ENCODE data around the gene TXNRD1. TPM values are rescaled to one million over a fixed set of nuclear protein-coding genes. Genes with fewer than 3 reads are reported as not detected.

Gene TXNRD1
- total and polyA plus RNA-seq, 11 donors, result 26.6 to 384 (median 90.8) TPM

DNA sequence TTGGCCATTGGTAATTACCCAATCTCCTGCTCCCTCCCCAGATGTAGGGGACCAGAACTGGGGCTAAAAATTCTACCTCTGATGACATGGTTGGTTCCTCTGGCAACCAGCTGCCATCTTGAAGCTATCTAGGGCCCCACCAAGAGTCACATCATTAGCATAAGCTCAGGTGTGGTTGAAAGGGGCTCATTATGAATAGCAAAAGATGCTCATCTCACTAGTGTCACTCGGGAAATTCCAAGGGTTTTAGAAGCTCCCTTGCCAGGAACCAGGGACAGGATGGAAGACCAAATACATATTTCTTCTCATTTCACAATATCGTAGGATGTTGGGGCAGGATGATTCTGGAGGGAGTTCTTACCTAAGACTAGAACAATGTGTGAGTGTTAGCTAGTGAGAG is 126.6 kb downstream of the TXNRD1 start:
- no peak for ATAC-seq
- 90 to 98% (median 95%) methylated on average over 2 of the region's 2 CpGs for WGBS, 4 donors

GRCh38 chr12:104342635-104343249 is 127.2 kb downstream of the TXNRD1 start:
- intact Hi-C loops (cut with DNase I), result loop anchor here in 1 of 10 donors (5.0 kb wide), 1 partner anchor 35 kb away; no protein-coding TSS in a partner anchor
- Histone ChIP-seq H3K36me3 (peaks cover 0 to 96% (median 83%) of the 10 kb centered on the region in 9 donors), H3K27me3 (no peaks in the 10 kb centered on the region), H3K27ac (no peak overlapping the region), H3K9me3 (no peaks in the 10 kb centered on the region), H3K4me1 (peaks cover 0 to 35% (median 8%) of the 10 kb centered on the region in 12 donors), H3K4me3 (no peak overlapping the region)
- TF ChIP-seq POLR2A (IDR thresholded peaks at IDR 0.05) (no peak), CTCF (IDR thresholded peaks at IDR 0.05) (no peak)
- WGBS, 4 donors, result 85 to 90% (median 86%) methylated on average over 12 of the region's 12 CpGs
- ATAC-seq, result no peak
- DNase-seq, result no peak

More for the DNA sequence above, 126.6 kb downstream of the TXNRD1 start:
- H3K27me3 ChIP-seq, result no peaks in the 10 kb centered on the region
- intact Hi-C loops (cut with DNase I), result loop anchor here in 1 of 10 donors (5.0 kb wide), 1 partner anchor 35 kb away; no protein-coding TSS in a partner anchor
- no peaks in the 10 kb centered on the region for H3K9me3 ChIP-seq
- H3K4me3 ChIP-seq, result no peak overlapping the region
- H3K27ac ChIP-seq, result no peak overlapping the region
- peaks cover 0 to 96% (median 83%) of the 10 kb centered on the region in 9 donors for H3K36me3 ChIP-seq
- TF ChIP-seq CTCF (IDR thresholded peaks at IDR 0.05) (no peak), POLR2A (IDR thresholded peaks at IDR 0.05) (no peak)
- peaks cover 0 to 35% (median 8%) of the 10 kb centered on the region in 12 donors for H3K4me1 ChIP-seq
- no peak for DNase-seq

DNA sequence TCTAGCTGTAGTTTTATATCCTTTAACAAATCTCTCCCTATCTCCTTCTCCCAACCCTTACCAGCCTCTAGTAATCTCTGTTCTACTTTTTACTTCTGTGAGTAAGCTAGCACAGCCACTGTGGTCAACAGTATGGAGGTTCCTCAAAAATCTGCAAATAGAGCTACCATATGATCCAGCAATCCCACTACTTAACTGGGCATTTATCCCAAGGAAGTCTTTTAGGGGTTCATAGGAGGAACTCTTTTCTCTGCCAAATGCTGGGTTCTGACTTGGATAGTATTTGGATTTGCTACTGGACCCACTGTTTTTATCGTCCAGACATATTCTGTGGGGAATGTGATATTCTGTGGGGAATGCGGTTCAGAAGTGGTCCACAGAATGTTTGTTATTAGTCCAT is 129.1 kb downstream of the TXNRD1 start:
- ATAC-seq (no peak), DNase-seq (no peak)
- H3K27me3 ChIP-seq, result no peaks in the 10 kb centered on the region
- peaks cover 0 to 96% (median 84%) of the 10 kb centered on the region in 9 donors for H3K36me3 ChIP-seq
- intact Hi-C loops (cut with DNase I), result loop anchor here in 1 of 10 donors (5.0 kb wide), 1 partner anchor 37 kb away; no protein-coding TSS in a partner anchor
- H3K27ac ChIP-seq, result no peak overlapping the region
- WGBS, 4 donors, result 83 to 91% (median 88%) methylated on average over 2 of the region's 2 CpGs
- TF ChIP-seq POLR2A (IDR thresholded peaks at IDR 0.05), result no peak
- TF ChIP-seq CTCF (IDR thresholded peaks at IDR 0.05), result no peak
- H3K9me3 ChIP-seq, result no peaks in the 10 kb centered on the region
- peaks cover 0 to 32% (median 8%) of the 10 kb centered on the region in 12 donors for H3K4me1 ChIP-seq
- no peak overlapping the region for H3K4me3 ChIP-seq

DNA sequence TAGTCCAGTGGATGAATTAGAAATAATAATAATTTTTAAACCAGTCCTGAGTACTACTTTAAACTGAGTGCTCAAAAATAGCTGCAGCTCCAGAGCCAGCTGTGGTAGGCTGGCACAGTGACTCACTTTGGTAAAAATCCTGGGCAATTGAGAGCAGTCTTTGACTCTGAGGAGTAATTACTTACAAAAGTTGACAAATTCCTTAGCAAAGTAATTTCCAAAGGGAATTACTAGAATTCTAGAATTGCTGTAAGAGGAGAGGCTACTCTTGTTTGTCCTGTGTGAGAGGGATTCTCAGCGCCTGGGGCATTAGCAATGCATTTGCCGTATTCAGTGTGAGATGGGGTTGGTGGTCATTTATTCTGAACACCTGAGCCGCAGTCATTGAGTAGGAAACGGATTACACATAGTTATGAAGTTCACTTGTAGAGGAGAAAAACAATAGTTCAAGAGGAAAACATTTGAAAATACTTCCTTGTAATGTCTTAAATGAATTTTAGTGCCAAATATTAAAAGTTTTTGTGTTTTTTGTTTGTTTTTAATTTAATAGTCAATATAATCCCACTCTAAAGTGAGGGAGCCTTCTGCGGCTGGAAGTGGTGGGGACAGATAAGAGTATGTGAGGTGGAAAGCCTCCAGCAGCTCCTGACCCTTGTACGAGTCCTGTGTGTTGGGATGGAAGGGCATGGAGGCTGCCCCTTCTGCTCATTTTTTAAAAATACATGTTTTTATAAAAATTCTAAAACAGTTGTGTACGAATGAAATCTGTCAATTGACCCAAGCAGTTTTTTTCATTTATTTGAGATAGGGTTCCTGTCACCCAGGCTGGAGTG is 129.9 kb downstream of the TXNRD1 start:
- no peaks in the 10 kb centered on the region for H3K27me3 ChIP-seq
- 78 to 85% (median 84%) methylated on average over 7 of the region's 7 CpGs for WGBS, 4 donors
- TF ChIP-seq CTCF (IDR thresholded peaks at IDR 0.05), result no peak
- TF ChIP-seq POLR2A (IDR thresholded peaks at IDR 0.05), result no peak
- no peaks in the 10 kb centered on the region for H3K9me3 ChIP-seq
- DNase-seq (no peak), ATAC-seq (peak in 3 of 4 donors; percentile 48 to 51 (median 49))
- peaks cover 0 to 96% (median 84%) of the 10 kb centered on the region in 9 donors for H3K36me3 ChIP-seq
- no peak overlapping the region for H3K4me3 ChIP-seq
- intact Hi-C loops (cut with DNase I), result no loop called here
- peaks cover 0 to 24% (median 7%) of the 10 kb centered on the region in 12 donors for H3K4me1 ChIP-seq
- no peak overlapping the region for H3K27ac ChIP-seq
